GM19468 (cell line): Measurements from ENCODE around the gene TMEM116.
"Not testable (repeated sequence)": the region's sequence is repeated elsewhere in the genome, so short reads cannot be mapped to it uniquely, and the experiment has no call there.

ENCODE experiments used
- ATAC-seq: cut with Tn5 transposase; IDR thresholded peaks from one replicate; pipeline ENCODE4 v1.9.1; 2021; ENCODE audit warnings: mild to moderate bottlenecking, moderate library complexity, moderate number of reproducible peaks; ENCODE audit not compliant: unreplicated experiment; ENCODE audit errors: extremely low read depth

The TMEM116 gene

DNA sequence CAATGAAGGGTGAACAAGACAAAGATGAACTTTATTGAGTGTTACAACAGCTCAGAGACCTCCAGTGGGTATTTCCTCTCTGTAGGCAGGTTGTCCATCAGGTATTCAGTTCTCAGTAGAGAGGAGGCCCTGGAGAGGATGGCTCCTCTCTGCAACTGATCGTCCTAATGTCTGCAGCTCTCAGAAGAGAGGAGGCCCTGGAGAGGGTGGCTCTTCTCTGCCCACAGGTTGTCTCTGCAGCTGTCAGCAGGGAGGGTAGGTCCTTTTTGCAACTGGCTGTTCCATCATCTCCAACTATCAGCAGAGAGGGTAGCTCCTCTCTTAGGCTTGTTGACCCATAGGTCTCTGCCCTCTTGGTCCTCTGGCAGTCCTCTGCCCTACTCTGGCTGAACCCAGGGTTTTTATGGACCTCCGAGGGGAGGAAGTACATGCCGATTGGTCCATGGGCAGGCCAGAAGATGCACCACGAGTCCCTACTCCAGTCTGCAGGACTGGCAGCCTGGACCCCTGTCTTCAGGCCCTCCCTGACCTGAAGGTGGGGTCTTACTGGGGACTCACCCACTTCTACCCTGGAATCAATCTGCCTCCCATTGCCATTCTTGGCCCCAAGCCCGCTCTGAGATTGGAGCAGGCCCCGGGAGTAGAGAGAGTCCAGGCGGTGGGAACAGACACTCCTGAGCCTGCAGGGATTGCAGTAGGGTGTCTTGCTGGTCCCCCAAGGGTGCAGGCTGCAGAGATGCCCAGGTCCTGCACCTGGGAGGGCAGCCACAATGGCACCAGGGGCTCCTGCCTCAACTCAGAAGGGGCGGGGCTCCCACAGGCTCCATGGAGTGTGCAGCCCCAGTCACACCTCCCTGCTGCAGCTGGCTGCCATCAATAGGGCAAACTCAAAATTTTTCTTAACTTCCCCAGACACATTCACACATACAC lies 2.3 kb downstream of the TMEM116 start:
- ATAC-seq, result no peak

DNA sequence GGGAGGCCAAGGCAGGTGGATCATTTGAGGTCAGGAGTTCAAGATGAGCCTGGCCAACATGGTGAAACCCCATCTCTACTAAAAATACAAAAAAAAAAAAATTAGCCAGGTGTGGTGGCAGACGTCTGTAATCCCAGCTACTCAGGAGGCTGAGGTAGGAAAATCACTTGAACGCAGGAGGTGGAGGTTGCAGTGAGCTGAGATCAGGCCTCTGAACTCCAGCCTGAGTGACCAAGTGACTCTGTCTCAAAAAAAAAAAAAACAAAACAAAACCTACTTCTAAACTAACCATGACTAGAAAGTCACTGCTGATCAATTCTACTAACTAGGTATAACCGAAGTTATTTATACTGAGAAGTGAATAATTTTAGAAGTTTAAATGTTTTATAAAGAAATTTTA lies 3.4 kb downstream of the TMEM116 start:
- not testable (repeated sequence) for ATAC-seq

DNA sequence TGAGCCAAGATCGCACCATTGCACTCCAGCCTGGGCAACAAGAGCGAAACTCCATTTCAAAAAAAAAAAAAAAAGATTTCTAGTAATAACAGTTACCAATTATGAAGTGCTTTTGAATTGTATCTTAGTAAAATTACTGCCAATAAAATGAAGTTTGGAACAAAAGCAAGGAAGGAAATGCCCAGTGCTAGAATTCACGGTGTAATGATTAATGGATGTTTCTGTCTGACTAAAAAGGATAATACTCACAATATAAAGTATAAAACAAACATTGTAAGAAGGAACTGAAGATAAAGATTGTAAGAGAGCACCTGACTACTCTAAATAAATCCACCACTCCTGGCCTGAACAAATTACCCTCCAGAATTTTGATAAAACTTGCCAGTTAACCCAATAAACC lies 4.0 kb downstream of the TMEM116 start:
- ATAC-seq, result no peak

DNA sequence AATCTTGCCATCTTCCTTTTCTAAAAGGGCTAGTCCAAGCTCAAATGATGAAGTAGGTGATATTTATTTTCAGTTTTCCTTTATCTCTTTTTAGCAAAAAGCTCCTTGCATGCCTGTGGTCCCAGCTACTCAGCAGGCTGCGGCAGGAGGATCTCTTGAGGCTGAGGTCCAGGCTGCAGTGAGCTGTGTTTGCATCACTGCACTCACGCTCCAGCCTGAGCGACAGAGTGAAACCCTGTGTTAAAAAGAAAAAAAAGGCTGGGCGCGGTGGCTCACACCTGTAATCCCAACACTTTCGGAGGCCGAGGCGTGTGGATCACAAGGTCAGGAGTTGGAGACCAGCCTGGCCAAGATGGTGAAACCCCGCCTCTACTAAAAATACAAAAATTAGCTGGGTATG lies 5.0 kb downstream of the TMEM116 start:
- no peak for ATAC-seq

DNA sequence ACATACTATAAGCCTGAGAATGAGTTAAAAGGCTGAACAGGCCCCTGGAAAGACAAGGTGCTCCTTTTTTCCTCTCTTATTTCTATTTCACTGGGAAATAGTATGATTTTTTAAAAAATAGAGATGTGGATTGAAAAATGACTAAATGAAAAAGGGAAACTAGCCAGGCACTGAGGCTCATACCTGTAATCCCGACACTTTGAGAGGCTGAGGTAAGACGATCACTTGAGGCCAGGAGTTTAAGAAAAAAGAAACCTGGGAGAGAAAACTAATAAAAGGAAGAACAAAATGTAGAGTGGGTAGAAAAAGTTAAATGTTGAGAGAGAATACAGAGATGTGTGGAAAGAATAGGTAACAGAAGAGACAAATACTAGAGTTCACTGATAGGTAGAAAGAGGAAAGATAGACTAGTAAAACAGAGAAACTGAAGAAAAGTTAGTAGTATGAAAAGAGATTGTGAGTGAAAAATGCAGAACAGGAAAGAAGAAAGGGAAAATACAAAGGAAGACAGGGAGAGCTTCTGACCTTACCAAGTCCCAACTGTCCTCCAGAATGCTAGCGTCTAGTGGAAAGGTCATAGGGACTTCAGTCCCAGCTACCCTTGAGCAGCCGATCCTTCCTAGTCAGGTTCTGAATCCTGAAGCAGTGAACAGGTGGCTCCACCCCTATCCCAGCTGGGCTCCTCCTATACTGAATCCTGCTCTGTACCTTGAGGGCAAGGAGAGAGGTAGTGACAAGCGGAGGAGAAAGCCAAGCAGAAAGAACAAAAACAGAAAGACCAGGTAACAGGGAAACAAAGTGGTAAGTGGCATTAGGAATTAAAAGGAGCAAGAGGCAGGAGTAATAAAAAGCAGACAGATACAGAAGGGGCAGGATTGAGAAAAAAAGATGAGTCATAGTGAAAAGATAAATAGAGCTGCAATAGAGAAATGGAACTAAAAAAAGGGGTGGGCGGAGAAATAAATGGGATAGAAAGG lies 7.3 kb downstream of the TMEM116 start:
- no peak for ATAC-seq

DNA sequence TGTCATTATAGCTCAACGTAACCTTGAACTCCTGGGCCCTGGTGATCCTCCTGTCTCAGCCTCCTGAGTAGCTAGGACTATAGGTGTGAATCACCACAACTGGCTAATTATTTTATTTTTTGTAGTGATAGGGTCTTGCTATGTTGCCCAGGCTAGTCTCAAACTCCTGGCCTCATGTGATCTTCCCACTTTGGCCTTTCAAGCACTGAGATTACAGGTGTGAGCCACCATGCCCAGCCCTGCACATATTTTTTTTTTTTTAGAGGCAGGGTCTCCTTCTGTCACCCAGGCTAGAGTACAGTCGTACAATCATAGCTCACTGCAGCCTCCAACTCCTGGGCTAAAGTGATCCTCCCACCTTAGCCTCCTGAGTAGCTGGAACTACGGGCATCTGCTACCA lies 8.9 kb downstream of the TMEM116 start:
- no peak for ATAC-seq

DNA sequence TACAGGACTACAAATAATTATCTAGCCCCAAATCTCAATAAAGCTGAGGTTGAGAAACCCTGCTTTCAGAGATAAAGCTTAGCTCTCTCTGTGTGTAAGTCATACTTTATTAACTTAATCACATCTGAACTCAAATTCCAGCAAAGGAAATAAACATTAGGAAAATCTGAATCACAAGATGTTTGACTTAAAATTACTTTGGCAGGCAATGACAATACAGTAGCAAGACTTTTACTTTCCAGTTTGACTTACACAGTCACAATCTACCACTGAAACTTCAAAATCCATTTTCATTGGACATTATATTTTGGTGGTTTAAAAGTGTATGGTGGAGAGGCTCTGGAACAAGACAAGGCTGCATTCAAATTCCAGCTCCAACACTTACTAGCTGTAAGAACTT lies 11.4 kb downstream of the TMEM116 start:
- ATAC-seq, result no peak

DNA sequence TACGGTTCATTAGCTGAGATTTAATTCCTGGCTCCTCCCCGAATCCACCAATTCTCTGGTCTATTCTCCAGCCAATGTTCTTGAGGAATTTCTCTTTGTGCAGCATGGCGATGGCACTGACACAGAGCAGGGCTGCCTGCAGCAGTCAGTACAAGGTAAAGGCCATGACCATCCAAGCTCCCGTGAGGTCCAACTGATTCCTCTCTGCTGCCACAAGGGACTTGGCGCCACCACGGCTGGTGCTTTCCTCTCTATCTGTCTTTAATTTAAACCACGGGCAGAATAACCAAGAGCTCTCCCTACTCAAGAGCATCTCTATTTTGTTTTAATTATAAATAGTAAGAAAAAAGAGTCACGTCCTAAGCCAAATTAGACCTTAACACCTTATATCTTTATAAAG lies 12.1 kb downstream of the TMEM116 start:
- ATAC-seq, result no peak

DNA sequence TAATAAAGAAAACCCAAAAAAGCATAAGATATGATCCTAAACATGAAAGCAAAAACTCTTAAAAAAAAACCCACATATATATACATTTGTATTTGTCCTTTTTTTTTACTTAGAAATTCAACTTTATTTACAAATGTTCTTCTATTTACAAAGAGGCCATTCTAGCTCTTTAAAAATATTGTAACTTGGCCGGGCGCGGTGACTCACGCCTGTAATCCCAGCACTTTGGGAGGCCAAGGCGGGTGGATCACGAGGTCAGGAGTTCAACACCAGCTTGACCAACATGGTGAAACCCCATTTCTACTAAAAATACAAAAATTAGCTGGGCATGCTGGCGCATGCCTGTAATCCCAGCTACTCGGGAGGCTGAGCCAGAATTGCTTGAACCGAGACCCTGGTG lies 13.8 kb downstream of the TMEM116 start:
- not testable (repeated sequence) for ATAC-seq

DNA sequence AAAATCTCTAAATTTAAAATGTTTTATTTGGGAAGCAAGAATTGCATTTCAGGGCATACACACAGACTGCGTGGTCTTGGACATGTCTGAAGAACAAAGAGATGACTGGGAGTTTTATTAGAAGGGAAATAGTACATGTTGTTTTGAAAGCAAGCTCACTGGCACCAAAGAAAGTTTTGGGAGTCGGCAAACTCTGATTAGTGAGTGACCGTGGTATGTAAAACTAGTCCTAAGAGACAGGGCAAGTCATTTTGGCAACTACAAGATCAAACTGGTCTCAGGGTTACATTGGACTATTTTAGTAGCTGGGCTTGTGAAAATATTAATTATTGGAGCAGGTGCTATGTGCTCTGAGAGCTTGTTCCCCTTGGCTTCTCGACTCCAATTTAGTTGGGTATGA lies 14.9 kb downstream of the TMEM116 start:
- ATAC-seq, result no peak

DNA sequence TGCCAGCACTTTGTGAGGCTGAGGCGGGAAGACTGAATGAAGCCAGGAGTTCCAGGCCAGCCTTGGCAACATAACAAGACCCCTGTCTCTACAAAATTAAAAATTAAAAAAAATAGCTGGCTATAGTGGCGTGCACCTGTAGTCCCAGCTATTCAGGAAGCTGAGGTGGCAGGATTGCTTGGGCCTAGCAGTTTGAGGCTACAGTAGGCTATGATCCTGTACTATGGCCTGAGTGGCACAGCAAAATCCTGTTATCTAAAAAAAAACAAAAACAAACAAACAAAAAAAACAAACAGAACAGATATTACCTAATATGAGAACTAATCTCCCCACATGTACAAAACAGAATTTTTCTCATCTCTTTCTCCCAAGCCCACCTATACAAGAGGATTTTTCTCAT lies 15.7 kb downstream of the TMEM116 start:
- no peak for ATAC-seq

DNA sequence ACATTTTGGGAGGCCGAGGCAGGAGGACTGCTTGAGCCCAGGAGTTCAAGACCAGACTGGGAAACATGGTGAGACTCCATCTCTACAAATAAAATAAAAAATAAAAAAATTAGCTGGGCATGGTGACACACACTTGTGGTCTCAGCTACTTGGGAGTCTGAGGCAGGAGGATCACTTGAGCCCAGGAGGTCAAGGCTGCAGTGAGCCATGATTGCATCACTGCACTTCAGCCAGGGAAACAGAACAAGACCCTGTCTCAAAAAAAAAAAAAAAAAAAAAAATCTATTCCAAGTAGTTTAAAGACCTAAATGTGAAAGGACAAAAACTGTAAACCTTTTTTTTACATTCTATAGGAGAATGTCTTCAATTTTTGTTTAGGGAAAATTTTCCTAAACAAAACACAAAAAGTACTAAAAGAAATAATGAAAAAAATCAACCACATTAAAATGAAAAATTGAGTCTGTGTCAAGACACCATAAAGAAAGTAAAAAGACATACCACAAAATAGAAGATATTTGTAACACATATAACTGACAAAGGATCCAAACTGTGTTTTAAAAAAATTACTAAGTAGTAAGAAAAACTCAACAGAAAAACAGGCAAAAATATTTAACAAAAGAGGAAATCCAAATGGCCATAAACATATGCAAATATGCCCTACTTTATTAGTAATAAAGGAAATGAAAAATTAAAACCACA lies 17.0 kb downstream of the TMEM116 start:
- no peak for ATAC-seq

DNA sequence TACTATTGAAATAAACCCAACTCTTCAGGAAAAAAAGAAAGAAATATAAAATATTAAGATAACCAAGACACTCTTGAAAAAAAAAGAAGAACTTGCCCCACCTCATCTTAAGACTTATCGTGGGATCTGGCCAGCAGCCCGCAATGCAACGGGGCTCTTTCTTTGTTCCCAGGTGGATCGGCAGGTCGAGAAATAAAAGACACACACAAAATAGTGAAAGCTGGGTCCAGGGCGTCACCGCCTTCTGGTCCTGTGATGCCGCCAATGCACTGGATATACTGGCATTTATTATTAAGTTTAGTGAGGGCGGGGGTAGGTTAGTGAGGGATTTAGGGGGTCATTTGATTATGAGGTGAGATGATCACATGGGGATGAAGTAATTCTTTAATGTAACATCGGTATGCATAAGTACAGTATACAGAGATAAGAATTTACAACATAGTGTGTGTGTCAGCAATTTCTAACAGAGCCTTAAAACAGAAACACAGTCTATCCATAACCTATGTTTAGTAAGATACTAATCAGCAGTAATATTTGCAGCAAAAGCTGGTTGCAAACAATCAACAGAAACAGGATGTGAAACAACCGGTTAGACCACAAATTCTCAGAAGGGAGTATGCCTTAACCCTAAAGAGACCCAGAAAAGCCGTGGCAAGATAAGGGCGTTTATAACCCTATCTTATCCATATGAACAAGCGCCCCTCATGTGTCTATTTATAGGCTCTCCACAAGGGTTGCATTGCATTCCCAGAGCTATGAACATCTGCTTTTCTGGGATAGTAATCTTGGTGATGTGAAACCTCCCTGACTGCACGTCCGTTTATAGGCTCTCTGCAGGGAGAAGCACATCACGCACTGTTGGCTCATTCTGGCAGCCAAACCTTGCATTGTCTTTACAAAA lies 18.5 kb downstream of the TMEM116 start:
- ATAC-seq, result not testable (repeated sequence)

DNA sequence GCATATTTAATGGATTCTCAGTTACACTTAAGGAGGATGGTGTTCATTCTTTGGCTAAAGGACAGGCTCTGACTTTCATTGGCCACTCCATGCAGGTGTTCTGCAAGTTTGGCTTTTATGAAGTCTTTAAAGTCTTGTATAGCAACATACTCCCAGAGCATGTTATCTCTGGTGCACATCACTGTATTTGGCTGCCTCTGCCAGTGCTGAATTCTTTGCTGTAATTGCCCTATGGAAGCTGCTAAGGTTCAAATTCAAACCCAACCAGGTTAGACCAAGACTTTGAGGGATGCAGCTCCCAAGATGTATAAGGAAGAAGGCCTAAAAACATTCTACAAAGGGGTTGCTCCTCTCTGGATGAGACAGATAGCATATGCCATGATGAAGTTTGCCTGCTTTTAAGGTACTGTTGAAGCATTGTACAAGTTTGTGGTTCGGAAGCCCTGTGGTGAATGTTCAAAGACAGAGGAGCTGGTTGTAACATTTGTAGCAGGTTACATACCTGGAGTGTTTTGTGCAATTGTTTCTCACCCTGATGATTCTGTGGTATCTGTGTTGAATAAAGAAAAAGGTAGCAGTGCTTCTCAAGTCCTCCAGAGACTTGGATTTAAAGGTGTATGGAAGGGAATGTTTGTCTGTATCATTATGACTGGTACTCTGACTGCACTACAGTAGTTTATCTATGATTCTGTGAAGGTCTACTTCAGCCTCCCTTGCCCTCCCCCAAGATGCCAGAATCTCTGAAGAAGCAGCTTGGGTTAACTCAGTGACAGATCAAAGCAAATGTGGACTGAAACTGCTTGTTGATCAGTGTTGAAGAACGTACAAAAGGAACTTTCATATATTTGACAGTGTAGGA lies 19.4 kb downstream of the TMEM116 start:
- ATAC-seq, result peak; percentile 53

DNA sequence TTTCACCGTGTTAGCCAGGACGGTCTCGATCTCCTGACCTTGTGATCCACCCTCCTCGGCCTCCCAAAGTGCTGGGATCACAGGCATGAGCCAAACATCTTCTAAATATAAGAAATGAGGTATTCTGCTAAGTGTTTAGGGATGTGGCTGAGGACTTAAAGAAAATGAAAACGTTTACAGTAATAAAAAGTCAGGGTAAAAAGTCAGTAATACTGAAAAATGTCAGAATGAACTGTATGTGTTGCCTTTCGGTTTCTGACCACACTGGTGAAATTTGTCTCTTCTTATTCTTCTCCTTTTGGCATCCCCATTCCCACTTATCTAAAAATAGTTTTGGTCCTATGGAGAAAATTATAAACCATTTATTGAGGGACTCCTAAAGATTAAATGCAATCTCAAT lies 20.5 kb downstream of the TMEM116 start:
- ATAC-seq, result no peak

DNA sequence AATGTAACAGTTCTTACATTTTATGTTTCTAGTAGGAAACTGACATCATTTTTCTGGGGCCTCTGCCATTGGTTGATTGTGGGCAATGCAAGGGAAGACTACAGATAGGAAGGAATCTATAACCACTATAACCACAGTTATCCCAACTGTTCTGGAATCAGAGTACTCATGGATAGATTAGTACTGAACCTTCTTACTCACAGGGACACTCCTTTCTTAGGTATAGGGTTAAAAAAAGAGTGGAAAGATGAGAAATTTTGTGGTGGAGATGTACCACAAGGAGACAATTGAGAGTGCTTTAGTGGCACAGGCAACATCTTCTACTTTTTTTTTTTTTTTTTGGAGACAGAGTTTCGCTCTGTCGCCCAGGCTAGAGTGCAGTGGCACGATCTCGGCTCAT lies 21.0 kb downstream of the TMEM116 start:
- no peak for ATAC-seq

DNA sequence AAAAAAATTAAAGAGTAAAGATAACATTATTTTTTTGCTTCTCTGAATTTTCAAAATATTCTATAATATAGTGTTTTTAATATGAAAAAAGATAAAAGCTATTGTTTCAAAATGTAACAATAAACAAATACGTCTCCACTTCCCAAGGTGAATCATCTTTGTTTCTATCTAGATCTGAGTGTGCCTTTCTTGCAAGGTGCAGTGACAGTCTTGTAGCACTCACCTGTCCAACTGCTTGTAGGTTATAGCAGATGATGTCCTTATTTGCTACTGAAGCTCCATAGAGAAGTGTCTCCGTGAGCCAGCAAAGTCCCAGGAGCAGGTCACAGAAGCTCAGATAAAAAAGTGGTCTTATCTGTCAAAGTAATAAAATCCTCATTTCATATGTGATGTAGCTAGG lies 21.4 kb downstream of the TMEM116 start:
- no peak for ATAC-seq

DNA sequence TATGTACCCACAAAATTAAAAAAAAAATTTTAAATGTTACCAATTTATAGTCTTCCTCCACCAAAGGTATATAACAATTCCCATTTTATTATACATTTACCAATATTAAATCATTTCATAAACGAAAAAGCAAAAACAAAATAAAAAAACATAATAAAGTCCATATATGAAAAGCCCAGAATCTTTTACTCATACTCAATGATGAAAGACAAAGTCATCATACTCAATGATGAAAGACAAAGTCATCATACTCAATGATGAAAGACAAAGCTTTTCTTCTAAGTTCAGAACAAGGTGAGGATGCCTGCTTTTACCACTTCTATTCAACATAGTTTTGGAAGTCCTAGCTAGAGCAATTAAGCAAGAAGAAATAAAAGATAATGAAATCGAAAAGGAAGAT lies 28.1 kb downstream of the TMEM116 start:
- no peak for ATAC-seq

DNA sequence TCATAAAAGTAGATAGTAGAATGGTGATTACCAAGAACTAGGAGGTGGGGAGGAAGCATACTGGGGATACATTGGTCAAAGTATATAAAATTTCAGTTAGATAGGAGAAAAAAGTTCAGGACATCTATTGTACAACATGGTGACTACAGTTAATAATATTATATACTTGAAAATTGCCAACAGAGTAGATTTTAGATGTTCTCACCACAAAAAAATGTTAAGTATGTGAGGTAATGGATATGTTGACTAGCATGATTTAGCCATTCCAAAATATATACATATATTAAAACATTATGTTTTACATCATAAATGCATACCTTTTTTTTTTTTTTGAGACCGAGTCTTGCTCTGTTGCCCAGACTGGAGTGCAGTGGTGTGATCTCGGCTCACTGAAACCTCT lies 31.0 kb downstream of the TMEM116 start:
- ATAC-seq, result no peak
